ENCODE data around the gene NT5DC3. TPM values are rescaled to one million over a fixed set of nuclear protein-coding genes. Genes with fewer than 3 reads are reported as not detected.

Gene NT5DC3
- total and polyA plus RNA-seq, 2 experiments from 2014 or later: 2.8 to 6.3 TPM

GRCh38 chr12:103765322-103765721 is 75.7 kb downstream of the NT5DC3 start:
- TF ChIP-seq, protein P1, sequence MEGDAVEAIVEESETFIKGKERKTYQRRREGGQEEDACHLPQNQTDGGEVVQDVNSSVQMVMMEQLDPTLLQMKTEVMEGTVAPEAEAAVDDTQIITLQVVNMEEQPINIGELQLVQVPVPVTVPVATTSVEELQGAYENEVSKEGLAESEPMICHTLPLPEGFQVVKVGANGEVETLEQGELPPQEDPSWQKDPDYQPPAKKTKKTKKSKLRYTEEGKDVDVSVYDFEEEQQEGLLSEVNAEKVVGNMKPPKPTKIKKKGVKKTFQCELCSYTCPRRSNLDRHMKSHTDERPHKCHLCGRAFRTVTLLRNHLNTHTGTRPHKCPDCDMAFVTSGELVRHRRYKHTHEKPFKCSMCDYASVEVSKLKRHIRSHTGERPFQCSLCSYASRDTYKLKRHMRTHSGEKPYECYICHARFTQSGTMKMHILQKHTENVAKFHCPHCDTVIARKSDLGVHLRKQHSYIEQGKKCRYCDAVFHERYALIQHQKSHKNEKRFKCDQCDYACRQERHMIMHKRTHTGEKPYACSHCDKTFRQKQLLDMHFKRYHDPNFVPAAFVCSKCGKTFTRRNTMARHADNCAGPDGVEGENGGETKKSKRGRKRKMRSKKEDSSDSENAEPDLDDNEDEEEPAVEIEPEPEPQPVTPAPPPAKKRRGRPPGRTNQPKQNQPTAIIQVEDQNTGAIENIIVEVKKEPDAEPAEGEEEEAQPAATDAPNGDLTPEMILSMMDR (IDR thresholded peaks at IDR 0.05; ENCODE audit: poor library complexity): no peak
- TF ChIP-seq EZH2 (IDR thresholded peaks at IDR 0.05; ENCODE audit: borderline replicate concordance) (no peak), EZH2phosphoT487 (IDR thresholded peaks at IDR 0.05; ENCODE audit: low read depth, severe bottlenecking, unreplicated experiment) (no peak)
- no peak for DNase-seq (ENCODE audit: low spot score)
- Histone ChIP-seq H4K20me1 (ENCODE audit: insufficient read depth, poor library complexity, severe bottlenecking) (no peaks in the 10 kb centered on the region), H3K36me3 (replicated peaks; ENCODE audit: insufficient read depth, low read depth) (no peaks in the 10 kb centered on the region), H2AFZ (no peak overlapping the region), H3K79me2 (no peaks in the 10 kb centered on the region), H3K27ac (no peak overlapping the region), H3K4me3 (no peak overlapping the region), H3K9me3 (ENCODE audit: low read depth) (no peaks in the 10 kb centered on the region), H3K27me3 (no peaks in the 10 kb centered on the region), H3K9me2 (replicated peaks; ENCODE audit: insufficient read depth) (no peaks in the 10 kb centered on the region), H3K4me2 (no peak overlapping the region), H3K4me1 (ENCODE audit: insufficient read depth) (no peaks in the 10 kb centered on the region)
- 98% methylated on average over 5 of the region's 5 CpGs for WGBS (ENCODE audit: low lambda C conversion rate, missing lambda C conversion rate)

GRCh38 chr12:103762473-103762872 is 78.6 kb downstream of the NT5DC3 start:
- no peaks in the 10 kb centered on the region for H3K4me1 ChIP-seq (ENCODE audit: insufficient read depth)
- H2AFZ ChIP-seq: no peak overlapping the region
- no peaks in the 10 kb centered on the region for H3K36me3 ChIP-seq (replicated peaks; ENCODE audit: insufficient read depth, low read depth)
- TF ChIP-seq EZH2 (IDR thresholded peaks at IDR 0.05; ENCODE audit: borderline replicate concordance) (no peak), EZH2phosphoT487 (IDR thresholded peaks at IDR 0.05; ENCODE audit: low read depth, severe bottlenecking, unreplicated experiment) (no peak)
- TF ChIP-seq, protein P1 (IDR thresholded peaks at IDR 0.05; ENCODE audit: poor library complexity): no peak
- H3K9me3 ChIP-seq (ENCODE audit: low read depth): no peaks in the 10 kb centered on the region
- DNase-seq (ENCODE audit: low spot score): no peak
- H3K4me3 ChIP-seq: no peak overlapping the region
- no peaks in the 10 kb centered on the region for H3K9me2 ChIP-seq (replicated peaks; ENCODE audit: insufficient read depth)
- no peaks in the 10 kb centered on the region for H3K27me3 ChIP-seq
- no peaks in the 10 kb centered on the region for H4K20me1 ChIP-seq (ENCODE audit: insufficient read depth, poor library complexity, severe bottlenecking)
- WGBS (ENCODE audit: low lambda C conversion rate, missing lambda C conversion rate): 82% methylated on average over 5 of the region's 5 CpGs
- no peaks in the 10 kb centered on the region for H3K79me2 ChIP-seq
- H3K27ac ChIP-seq: no peak overlapping the region
- H3K4me2 ChIP-seq: no peak overlapping the region

DNA sequence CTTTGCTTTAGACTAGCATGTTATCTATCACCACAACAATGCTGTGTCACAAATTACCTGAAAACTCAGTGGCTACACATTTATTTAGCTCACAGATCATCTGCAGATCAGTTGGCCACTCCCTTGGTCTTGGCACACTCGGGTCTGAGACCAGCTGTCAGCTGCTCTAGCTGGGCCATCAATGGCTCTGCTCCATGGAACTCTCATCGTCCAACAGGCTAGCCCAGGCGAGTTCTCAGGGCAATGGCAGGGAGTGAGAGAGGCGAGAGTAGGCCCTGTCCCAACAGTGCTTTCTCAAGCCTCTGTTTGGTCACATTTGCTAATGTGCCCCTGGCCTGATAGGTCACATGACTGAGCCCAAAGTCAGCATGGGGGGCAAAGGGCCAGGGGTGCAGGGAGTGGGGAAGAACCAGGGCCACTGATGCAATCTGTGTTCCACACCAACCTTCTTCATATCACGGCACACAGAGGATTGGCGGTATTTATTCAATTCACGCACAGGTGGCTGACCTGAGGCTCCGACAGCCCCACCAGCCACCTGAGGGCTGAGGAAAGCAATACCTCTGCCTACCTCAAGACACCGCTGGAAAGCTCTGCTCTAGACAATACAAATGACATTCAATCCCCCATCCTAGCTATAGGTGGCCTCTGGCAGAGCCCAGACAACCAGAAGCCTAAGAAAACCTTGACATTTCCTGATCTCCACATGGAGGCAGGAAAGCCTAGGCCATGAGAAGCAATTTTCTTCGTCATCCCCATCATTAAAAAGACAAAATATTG is 82.5 kb downstream of the NT5DC3 start:
- Histone ChIP-seq H3K36me3 (replicated peaks; ENCODE audit: insufficient read depth, low read depth) (no peaks in the 10 kb centered on the region), H3K4me2 (no peak overlapping the region), H3K27ac (no peak overlapping the region), H3K4me1 (ENCODE audit: insufficient read depth) (no peaks in the 10 kb centered on the region), H3K79me2 (no peaks in the 10 kb centered on the region), H3K9me2 (replicated peaks; ENCODE audit: insufficient read depth) (no peaks in the 10 kb centered on the region), H4K20me1 (ENCODE audit: insufficient read depth, poor library complexity, severe bottlenecking) (no peaks in the 10 kb centered on the region), H3K4me3 (no peak overlapping the region), H3K27me3 (no peaks in the 10 kb centered on the region), H3K9me3 (ENCODE audit: low read depth) (no peaks in the 10 kb centered on the region), H2AFZ (no peak overlapping the region)
- no peak for DNase-seq (ENCODE audit: low spot score)
- 88% methylated on average over 10 of the region's 10 CpGs for WGBS (ENCODE audit: low lambda C conversion rate, missing lambda C conversion rate)
- TF ChIP-seq, protein P1 (IDR thresholded peaks at IDR 0.05; ENCODE audit: poor library complexity): no peak
- no peak for TF ChIP-seq EZH2 (IDR thresholded peaks at IDR 0.05; ENCODE audit: borderline replicate concordance)
- no peak for TF ChIP-seq EZH2phosphoT487 (IDR thresholded peaks at IDR 0.05; ENCODE audit: low read depth, severe bottlenecking, unreplicated experiment)

Data from hepatocyte (in vitro differentiated cells).